Measurements from ENCODE around the gene PGP.

Gene PGP

GRCh38 chr16:2197765-2198164, 16.9 kb downstream of the PGP start:
- DNase-seq: no peak

- DNase-seq: no peak
Observed at GRCh38 chr16:2196981-2197511, 17.6 kb downstream of the PGP start.

GRCh38 chr16:2196162-2196980, 18.3 kb downstream of the PGP start, which contains the start of gene CASKIN1:
TSS of gene CASKIN1 (minus strand) at chr16:2196605. CDS start at chr16:2196432, 173 bp downstream.
- DNase-seq: no peak

GRCh38 chr16:2195322-2196161, 19.1 kb downstream of the PGP start:
- DNase-seq: no peak

- DNase-seq: peak; percentile 45 to 56
Observed at GRCh38 chr16:2194852-2195321, 19.8 kb downstream of the PGP start.

GRCh38 chr16:2194166-2194834, 20.3 kb downstream of the PGP start:
- no peak for DNase-seq

GRCh38 chr16:2191446-2191706, 23.3 kb downstream of the PGP start:
- DNase-seq: no peak

- DNase-seq: no peak
Observed at GRCh38 chr16:2190659-2191445, 23.8 kb downstream of the PGP start.

- no peak for DNase-seq
Observed at GRCh38 chr16:2190002-2190658, 24.5 kb downstream of the PGP start.

- DNase-seq: no peak
Observed at GRCh38 chr16:2189252-2189893, 25.3 kb downstream of the PGP start.

- DNase-seq: no peak
Observed at GRCh38 chr16:2188395-2188794, 26.2 kb downstream of the PGP start.

- DNase-seq: no peak
Observed at GRCh38 chr16:2187212-2187611, 27.4 kb downstream of the PGP start.

- DNase-seq: no peak
Observed at GRCh38 chr16:2186505-2186904, 28.1 kb downstream of the PGP start.

GRCh38 chr16:2186064-2186463, 28.6 kb downstream of the PGP start:
- DNase-seq: no peak

- DNase-seq: no peak
Observed at GRCh38 chr16:2184962-2185361, 29.7 kb downstream of the PGP start.

GRCh38 chr16:2184346-2184745, 30.3 kb downstream of the PGP start:
- no peak for DNase-seq

GRCh38 chr16:2183671-2184070, 31.0 kb downstream of the PGP start:
- DNase-seq: no peak

- DNase-seq: no peak
Observed at GRCh38 chr16:2181952-2182351, 32.7 kb downstream of the PGP start.

GRCh38 chr16:2180962-2181923, 33.4 kb downstream of the PGP start:
- DNase-seq: no peak

- DNase-seq: no peak
Observed at GRCh38 chr16:2180461-2180860, 34.2 kb downstream of the PGP start.
